GM18498 (cell line): ENCODE measurements around the gene PARD3.

Experiments used
- ATAC-seq: cut with Tn5 transposase; IDR thresholded peaks from one replicate; pipeline ENCODE4 v1.9.1; 2021; ENCODE audit warnings: mild to moderate bottlenecking, moderate library complexity; ENCODE audit not compliant: unreplicated experiment

PARD3 gene

GRCh38 chr10:34629084-34629483 lies 186.0 kb downstream of the PARD3 start:
- ATAC-seq: no peak

- ATAC-seq: no peak
Observed at GRCh38 chr10:34628174-34628796, 186.8 kb downstream of the PARD3 start.

- ATAC-seq: no peak
Observed at GRCh38 chr10:34627741-34628140, 187.4 kb downstream of the PARD3 start.

- ATAC-seq: no peak
Observed at GRCh38 chr10:34627331-34627730, 187.8 kb downstream of the PARD3 start.

DNA sequence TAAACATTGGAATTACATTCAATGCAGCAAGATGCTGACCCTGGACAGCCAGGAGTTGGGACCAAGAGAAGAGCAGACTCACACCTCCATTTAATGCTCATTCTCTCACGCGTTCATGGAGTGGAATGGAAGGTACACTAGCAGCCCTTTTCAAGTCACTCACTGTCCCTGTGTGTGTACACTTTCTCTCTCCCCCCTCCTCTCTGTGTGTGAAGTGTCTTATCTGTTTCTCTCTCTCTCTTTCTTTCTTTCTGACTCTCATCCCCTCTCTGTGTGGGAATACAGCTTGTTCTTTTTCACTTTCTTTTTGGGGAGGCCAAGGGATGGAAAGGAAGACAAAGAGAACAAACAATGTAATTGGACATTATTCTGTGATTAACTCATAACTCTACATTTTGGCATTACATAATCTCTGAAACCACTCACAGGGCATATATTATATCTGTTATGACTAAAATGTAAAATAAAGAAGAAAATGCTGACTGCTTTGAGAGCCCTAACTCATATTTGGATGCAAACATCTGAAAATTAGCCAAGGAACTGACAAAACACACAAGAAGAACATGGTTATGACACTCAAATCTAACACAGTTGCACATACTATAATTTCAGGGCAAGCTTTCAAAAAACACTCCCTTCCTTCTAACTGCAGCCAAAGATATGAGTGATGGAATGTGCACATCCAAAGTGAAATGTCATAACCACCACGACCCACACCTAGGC lies 188.8 kb downstream of the PARD3 start:
- no peak for ATAC-seq

GRCh38 chr10:34624323-34625153 lies 190.6 kb downstream of the PARD3 start:
- ATAC-seq: no peak

DNA sequence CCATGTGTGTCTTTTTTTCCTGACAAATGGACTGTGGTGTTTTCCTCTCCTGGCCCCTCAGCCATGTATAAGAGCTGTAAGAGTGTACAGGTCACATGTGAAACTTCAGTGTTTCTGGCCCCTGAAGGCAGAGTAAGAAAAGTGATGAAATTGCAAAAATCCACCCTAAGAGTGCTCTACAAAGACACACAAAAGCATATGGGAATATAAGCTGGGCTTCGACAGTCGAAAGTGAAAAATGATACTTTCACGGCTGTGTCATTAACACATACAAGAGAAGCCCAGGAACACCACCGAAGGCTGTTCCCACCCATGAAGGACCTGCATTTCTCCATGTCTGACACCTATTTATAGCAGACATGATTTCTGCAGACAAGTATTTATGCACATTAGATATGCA lies 192.2 kb downstream of the PARD3 start:
- no peak for ATAC-seq

DNA sequence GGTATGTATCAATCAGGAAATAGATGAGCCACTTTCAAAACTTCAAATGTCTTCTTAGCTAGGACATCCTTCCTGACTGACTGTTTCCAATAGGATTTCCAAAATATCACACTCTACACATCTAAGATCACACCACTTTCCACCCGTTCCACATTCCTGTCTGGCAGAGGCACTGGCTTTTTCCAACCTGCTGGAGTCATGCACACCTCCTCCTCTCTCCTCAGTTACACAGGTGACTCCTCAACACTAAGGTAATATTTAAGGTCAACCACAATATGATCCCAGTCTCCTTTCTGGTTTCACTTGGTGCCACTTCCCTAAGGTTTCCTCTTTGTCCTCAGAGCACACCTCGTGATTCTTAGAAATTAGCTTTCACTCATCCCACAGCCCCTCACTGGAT lies 196.5 kb downstream of the PARD3 start:
- ATAC-seq: no peak

DNA sequence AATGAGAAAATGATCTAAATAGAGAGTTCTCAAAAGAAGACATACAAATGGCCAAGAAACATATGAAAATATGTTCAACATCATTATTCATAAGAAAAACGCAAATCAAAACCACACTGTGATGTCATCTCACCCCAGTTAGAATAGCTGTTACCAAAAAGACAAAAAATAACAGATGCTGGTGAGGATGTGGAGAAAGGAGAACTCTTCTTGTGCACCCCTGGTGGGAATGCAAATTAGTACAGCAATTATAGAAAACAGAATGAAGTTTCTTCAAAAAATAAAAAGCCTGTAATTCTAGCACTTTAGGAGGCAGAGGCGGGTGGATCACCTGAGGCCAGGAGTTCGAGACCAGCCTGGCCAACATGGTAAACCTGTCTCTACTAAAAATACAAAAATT lies 199.3 kb downstream of the PARD3 start:
- no peak for ATAC-seq

DNA sequence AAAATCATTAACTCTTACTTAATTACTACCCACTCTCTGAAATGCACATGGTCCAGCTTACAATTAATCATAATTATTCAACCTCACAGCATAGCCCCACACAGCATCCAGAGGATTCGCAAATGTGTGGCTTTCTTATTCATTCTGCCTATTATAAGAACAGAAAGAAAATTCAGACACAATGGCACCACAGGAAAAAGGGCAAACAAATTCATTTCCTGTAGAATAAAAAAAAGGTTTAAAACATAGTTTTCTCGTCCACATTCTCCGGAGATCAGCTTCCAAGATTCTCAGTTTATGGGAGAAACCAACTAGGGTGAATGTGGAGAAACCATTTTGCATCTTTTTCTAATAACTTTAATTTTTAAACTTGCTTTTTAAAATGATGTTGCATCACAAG lies 201.6 kb downstream of the PARD3 start:
- no peak for ATAC-seq

DNA sequence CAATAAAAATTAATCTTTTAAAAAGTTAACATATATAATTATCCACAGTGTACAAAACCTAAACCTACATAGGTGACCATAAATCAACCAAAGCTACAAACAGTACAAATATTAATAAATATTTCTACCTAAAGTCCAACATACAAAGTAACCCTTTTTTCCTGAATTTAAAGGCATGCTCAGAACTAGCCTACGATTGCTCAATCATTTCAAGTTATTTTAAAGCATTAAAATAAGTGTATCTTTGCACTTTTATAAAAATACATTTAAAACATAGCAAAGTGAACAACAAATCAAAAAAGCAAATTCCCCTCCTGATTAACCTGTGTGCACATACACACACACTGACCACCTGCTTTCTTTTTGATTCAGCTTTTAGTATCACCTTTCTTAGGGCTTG lies 202.2 kb downstream of the PARD3 start:
- ATAC-seq: no peak

GRCh38 chr10:34612446-34612845 lies 202.7 kb downstream of the PARD3 start:
- ATAC-seq: no peak

DNA sequence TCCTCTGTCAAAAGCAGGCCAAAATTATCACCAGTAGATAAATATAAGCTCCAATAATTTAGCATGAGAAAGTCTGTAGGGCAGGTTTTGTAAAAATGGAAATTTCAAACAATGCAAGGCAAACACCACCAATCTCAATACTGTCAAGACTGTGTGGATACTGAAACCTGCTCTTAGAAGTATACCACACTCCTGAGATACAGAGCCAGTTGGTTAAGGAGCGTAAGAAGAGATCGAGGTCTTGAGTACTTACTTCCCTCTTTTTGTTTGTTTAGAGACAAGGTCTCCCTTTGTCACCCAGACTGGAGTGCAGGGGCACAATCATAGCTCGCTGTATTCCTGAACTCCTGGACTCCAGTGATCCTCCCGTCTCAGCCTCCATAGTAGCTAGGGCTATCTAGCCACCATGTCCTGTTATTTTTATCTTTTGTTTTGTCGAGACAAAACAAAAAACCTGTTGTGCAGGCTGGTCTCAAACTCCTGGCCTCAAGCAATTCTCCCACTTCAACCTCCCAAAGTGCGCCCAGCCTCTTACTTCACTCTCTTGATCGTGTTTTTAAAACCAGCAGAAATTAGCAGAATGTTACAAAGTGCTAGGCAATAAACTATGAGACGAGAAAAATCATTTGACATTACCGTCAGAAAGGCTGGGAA lies 205.7 kb downstream of the PARD3 start:
- no peak for ATAC-seq

DNA sequence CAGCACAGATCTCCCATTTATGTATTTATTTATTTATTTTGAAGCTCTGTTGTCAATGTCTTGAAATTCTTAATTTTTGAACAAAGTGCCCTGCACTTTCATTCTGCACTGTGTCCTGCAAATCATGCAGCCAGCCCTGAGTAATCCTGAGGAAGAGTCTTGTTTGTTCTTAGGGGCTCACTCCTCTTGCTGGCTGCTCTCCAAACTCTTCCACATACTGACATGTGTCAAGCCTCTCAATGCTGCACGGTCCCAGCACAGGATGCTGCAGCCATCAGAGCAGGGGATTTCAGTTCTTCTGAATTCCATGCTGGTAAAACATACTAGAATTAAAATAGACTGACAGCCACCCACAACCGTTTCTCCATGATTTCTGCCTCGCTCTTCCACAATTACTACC lies 207.2 kb downstream of the PARD3 start:
- no peak for ATAC-seq

GRCh38 chr10:34606890-34607289 lies 208.2 kb downstream of the PARD3 start:
- no peak for ATAC-seq

GRCh38 chr10:34602478-34602877 lies 212.6 kb downstream of the PARD3 start:
- no peak for ATAC-seq

DNA sequence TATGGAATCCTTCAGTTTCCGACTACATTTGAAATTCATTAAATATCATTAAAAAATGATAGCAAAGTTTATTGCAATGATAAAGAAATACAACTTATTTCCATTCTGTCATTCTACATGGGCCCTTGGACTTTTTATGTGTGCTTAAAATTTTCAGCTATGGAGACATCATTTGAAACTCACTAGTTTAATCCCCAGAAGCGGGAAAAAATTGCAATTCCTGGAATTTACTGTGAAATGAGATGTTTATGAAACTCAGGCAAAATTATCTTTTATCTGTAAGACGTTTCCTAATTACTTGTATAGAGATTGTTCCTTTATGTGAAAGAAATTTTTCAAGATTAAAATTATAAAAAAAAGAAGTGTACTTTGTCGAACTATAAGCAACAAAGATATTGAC lies 213.4 kb downstream of the PARD3 start:
- no peak for ATAC-seq

- ATAC-seq: no peak
Observed at GRCh38 chr10:34599026-34599795, 215.9 kb downstream of the PARD3 start.

DNA sequence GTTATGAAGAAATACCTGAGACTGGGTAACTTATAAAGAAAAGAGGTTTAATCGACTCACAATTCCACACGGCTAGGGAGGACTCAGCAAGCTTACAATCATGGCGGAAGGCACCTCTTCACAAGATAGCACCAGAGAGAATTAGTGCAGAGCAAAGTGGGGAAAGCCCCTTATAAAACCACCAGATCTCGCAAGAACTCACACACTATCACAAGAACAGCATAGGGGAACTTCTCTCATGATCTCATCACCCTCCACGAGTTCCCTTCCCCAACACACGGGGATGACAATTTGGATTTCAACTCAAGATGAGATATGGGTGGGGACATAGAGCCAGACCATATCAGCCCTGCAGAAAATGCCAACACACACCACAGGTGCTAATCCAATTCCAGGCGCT lies 218.7 kb downstream of the PARD3 start:
- no peak for ATAC-seq

- no peak for ATAC-seq
Observed at GRCh38 chr10:34593930-34594329, 221.2 kb downstream of the PARD3 start.
